Measurements from ENCODE around the gene PIGR.

Gene PIGR

DNA sequence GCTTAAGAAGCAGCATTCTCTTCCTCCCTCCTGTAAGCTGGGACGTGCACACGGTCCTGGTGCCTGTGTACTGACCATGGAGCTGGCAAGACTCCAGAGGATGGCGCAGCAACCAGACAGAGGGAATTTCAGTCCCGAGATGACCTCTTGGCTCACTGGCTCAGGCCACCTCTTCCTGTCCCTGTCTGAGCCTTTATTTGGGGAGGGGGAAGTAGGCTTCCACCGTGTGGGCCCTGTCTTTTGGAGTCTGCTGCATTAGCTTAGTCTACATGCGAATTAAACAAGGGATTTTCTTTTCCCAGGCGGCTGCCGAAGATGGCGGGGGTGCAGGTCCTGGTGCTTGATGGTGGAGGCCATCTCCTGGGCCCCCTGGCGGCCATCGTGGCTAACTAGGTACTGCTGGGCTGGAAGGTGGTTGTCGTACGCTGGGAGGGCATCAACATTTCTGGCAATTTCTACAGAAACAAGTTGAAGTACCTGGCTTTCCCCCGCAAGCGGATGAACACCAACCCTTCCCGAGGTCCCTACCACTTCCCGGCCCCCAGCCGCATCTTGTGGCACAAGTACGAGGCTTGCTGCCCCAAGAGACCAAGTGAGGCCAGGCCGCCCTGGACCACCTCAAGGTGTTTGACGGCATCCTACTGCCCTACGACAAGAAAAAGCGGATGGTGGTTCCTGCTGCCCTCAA, 38.8 kb downstream of the PIGR start:
- DNase-seq = no peak

DNA sequence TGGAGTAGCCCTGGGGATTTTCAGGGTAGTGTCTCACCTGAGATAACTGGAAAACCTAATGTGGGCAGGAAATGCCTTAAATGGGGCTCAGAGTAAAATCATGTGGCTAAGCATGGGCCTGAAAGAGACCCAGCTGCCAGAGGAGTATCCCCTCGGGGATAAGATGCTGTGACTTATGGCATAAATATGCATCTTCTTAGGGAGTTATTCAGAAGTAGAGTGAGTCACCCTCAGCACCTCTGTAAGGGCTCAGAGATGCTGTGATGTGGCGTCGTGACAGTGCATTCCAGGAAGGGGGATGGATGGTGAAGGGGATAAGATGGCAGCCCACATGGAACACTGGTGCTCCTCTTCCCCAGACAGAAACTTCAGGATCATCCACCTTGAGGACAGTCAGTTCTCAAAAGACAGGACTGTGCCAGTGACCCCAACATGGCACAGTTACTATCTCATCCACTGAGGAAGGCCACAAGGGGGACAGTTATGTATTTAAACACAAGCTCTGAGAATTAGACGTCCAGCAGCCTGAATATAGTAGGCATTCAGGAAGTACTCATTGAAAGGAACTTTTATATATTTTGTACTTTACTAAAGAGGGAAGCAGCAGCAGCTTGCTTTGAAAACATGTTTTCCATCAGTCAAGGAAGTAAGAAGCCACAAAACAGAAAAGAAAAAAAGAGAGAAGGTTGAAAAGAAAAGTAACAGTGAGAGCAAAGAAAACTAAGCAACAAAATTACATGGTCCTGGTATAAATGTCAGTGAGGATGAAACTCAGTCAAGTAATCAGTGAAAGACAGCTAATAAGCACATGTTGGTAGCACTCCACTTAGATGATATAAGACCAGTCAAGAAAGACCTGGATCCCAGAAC, 40.7 kb downstream of the PIGR start:
- DNase-seq = no peak

DNA sequence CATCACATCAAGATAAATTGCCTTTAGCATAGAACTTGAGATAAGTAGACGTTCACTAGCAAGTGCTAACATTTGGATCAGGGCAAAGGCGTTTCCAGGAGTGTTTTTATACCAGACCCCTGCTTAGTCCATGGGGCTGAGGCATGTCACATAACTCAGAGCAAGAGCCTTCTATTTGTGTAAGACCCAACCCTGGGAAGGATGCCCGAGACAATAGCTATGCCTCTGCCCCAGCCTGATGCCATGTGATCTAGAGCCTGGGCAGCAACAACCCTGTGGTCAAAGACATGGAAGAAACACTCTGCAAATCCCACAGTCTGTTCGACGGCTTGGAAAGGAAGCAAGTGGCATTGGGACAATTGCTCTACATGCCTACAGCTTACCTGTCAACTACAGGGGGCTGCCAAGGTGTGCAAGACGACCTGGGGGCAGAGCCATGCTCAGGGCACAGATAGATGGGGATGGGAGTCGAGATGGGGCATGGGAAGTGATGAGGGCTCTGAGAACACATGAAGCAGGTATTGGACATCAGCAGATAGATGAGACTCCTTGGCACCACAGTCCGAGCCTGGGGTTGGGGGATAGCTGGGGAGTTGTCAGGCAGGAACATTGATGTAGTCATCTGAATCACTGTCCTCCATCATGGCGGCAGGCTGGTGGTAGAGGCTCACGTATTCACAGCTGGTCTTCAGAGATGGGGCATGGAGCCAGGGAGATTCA, 41.7 kb downstream of the PIGR start:
- DNase-seq = no peak

DNA sequence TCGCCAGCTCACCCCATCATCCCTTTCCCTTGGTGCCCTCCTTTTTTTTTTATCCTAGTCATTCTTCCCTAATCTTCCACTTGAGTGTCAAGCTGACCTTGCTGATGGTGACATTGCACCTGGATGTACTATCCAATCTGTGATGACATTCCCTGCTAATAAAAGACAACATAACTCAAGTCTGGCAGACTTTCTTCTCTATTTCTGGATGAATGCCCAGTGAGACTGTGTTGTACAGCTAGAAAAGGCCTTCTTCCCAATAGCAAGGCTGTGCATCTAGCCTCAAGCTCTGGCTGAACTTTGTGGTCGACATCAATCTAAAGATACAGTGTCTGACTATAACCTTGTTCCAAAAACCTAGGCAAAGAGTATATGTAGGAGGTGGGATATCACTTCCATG, 42.6 kb downstream of the PIGR start:
- no peak for DNase-seq

- no peak for DNase-seq
These were observed 43.6 kb downstream of the PIGR start for GRCh38 chr1:206902702-206903101.

DNA sequence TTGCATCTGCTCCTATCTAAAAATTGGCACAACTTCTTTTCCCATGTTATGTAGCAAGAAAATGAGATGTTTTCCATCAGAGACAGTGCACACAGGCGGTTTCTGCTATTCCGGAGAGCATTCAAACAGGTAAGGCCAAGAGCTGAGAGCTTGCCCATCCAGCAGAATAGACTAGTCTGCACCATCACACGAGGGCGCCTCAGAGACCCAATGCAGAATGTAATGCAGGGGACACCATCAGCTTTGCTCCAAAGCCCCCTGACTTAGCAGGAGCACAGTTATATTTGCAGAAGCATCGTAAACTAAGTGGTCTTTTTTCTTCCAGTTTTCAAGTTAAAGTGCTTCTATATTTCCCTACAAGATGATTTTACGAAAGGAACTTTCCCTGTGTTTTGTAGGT, 44.3 kb downstream of the PIGR start:
- no peak for DNase-seq

DNA sequence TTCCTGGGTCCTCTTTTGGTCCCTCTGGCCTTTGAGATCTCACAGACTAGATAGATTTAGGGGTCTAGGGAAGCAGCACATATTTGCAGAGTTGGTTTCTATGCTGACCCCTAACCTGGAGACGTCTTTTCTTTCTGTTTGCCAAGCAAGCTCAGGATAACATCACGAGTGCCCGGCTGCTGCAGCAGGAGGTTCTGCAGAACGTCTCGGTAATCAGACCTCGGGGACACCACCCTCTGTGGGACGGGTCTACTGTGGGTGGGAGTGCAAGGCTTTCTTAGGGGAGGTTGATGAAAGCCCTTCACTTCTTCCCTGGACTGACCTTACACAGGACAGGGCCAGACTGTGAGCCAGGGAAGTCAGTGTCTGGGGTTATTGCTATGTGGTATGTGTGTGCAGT, 46.1 kb downstream of the PIGR start:
- no peak for DNase-seq

- DNase-seq = no peak
These were observed 46.5 kb downstream of the PIGR start for GRCh38 chr1:206899717-206900116.

DNA sequence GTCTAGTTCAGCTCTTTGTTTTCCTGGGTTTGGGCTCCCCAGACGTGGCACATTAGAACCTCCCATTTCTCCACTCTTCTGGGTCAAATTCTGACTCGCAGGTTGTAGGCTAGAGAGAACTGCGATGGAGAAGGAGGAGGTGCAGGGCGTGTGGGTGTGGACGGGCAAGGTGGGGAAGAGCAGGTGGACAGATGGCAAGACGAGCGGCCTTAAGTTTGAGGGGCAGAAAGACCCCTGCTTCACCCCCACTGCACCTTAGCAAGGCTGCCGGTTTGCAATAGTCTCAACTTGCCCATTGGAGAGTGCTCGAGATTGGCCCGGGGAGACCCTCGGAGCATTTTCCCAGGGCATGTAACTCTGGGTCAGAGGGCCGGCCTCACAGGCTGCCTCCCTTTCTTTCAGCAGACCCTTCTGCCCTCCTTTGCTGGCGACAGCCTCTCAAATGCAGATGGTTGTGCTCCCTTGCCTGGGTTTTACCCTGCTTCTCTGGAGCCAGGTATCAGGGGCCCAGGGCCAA, 47.3 kb downstream of the PIGR start:
- no peak for DNase-seq

DNA sequence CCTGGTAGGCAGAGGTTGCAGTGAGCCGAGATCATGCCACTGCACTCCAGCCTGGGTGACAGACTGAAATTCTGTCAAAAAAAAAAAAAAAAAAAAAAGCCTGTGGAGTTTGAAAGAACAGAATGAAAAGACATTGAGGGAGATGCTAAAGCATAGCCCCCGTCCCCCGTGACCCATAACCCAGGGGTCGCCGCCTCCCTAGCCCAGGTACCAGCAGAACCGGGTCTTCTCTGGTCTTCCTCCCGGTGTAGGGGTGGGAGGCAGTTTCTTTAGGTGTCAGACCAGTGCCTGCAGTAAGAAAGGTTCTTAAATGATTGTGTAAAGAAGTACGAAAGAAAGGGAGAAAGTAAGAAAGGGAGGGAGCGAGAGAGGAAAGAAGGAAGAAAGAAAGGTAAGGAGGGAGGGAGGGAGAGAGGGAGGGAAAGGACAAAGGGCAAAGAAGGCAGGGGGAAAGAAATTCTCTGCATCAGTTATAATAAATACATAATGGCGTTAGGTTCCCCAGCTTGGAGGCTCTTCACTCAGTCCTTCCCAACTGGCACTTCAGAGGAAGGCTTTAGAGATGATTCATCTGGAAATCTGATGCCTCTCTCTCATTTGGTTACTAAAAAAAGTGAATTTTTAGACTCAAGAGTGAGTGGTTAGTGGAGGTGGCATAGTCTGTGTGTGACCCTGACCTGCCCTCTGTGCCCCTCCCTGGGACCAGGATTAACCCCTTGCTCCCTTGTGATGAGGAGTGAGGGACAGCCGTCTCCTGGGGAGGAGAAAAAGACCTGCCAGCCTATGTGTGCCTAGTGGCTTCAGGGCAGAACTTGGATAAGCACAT, 48.0 kb downstream of the PIGR start:
- DNase-seq = no peak

DNA sequence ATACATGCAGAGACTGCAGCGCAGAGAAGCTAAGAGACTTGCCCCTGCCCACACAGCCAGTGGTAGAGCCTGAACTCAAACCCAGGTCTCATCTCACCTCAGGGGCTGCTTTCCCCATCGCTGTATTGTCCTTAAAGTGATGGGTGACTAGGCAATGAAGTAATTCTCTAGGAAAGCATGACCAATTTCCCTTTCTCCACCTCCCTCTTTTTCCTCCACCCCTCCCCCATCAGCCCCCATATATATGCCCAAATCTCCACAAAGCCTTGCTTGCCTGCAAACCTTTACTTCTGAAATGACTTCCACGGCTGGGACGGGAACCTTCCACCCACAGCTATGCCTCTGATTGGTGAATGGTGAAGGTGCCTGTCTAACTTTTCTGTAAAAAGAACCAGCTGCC, 49.1 kb downstream of the PIGR start, which contains the start of gene IL24:
Gene IL24 (plus strand): TSS at position 269 of the 400 bp plus-strand sequence. CDS start 390 bp downstream, outside the sequence.
- DNase-seq = no peak

DNA sequence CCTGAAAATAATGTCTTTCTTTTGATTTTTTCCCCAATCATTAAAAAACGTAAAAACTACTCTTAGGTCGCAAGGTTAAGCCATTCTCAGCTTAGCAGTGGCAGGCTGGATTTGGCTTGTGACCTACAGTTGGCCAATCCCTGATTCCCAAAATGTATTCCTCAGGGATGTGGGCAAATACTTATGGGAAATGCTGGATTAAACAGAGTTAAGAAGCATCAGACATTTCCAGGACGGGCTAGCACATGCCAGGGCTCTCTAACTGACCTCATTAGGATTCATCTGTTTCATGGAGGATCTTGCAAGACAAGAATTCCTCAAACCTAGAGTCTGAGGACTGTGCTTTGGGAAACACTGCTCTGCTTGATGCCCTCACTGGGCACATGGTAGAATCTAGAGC, 50.0 kb downstream of the PIGR start:
- DNase-seq = no peak

DNA sequence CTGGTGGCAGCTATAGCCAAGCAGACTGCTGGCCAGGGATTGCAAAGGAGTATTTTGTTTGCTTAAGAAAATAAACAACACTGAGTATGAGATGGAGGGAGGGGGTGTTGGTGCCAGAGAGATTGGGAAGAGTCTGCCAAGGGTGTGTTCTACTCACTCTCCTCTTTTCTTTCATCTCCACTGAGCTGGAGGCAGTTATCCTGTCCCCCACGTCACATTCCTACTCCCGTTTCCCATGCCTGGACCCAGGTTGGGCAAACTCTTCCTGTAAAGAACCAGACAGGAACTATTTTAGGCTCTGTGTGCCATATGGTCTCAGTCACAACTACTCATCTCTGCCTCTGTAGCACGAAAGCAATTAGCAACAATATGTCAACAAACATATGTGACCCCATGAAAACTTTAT, 50.4 kb downstream of the PIGR start:
- no peak for DNase-seq

DNA sequence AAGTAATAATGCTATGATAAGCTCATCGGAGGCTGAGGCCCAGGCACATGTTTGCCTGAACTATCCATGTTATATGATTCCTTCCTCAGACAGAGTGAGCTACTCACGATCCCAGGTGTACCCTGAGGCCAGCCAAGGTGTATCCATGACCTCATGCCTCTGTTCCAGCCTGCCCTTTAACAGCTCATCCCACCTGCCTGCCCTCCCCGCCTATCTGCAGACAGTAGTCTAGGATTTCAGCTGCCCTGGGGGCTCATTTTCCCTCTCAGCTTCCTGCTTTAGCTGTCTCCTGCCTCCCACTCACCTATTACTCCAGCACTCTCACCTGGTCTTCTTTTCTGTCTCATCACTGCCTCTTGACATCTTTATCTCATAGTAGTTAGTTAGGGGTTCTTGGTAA, 50.9 kb downstream of the PIGR start:
- no peak for DNase-seq

- no peak for DNase-seq
These were observed 52.9 kb downstream of the PIGR start for GRCh38 chr1:206893380-206893779.

DNA sequence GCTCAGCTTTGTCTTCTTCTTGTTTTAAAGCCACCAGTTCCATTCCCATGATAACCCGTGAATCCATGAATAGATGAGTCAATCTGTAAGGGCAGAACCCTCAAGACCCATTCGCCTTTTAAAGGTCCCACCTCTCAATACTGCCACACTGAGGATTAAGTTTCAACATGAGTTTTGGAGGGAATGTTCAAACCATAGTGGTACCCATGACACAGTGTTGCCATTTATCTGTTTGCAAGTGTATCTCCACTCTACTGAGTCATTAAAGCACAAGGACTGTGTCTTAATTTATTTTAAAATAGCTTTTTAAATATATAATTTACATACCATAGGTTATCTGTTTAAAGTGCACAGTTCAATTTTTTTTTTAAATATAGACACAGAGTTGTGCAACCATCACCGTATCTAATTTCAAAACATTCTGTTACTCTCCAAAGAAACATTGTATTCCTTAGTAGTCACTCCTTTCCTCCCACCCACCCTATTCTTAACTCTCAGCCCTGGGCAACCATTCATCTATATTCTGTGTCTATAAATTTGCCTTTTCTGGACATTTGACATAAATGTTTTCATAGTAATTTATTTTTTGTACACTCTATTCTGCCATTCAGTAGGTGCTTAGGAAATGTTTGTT, 53.8 kb downstream of the PIGR start:
- DNase-seq = no peak

DNA sequence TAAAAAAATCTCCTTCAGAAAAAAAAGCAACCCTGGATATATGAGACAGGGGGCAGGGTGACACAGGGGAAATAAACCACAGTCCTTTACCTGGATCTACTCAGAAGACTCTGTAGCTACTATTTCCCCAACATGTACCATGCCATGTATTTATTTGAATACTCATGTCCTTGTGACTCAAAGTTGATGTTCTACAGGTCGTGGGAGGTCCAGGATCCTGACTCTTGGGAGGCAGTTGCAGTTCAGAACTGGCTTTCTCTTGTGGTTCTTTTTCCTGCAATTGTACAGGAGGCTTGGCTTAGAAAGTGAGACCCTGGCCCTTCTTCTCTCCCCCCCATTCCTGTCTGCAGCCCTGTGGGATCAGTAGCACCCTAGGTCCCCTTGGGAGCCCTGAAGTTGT, 54.9 kb downstream of the PIGR start:
- DNase-seq = no peak

GRCh38 chr1:206890125-206891060, 55.9 kb downstream of the PIGR start:
- no peak for DNase-seq

- no peak for DNase-seq
These were observed 58.6 kb downstream of the PIGR start for GRCh38 chr1:206887701-206888100.

DNA sequence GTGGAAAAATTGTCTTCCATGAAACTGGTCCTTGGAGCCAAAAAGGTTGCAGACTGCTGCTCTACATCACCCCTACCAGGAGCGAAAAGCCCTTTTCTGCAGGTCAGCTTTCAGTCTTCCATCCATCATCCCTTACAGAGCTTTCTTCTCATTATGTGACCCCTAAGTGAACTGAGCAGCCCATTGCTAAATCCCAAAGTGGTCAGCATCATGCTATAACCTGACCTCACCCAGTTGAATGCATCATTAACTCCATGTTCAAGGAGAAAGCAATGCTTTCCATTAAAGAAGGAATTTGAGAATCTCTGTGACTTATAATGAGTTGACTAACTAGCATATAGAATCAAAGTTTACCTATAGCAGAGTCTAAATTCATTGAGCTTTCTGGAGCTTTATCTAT, 59.4 kb downstream of the PIGR start:
- DNase-seq = no peak

Measured in activated CD4-positive, alpha-beta T cell treated with anti-CD3 and anti-CD28 coated beads for 1 hour (primary cell).